PC-3 (cell line): ENCODE results near the gene CYP39A1.

Experiments used
- EZH2 ChIP-seq: fragments of 300-600 bp; sonication (generic); IDR thresholded peaks from one replicate; pipeline ENCODE4 v1.6.1; 2017; ENCODE audit warnings: antibody characterized with exemption, mild to moderate bottlenecking, low read length; ENCODE audit not compliant: unreplicated experiment
- EZH2phosphoT487 ChIP-seq: fragments of 300-600 bp; sonication (generic); IDR thresholded peaks from 2 replicates; pipeline ENCODE4 v1.6.1; 2018; ENCODE audit warnings: mild to moderate bottlenecking, antibody characterized with exemption, low read length, borderline replicate concordance
- TF ChIP-seq, protein P1 (sequence below): fragments of 300-600 bp; sonication (generic); conservative IDR thresholded peaks from 2 replicates; pipeline ENCODE4 v1.5.1; 2017; ENCODE audit warnings: antibody characterized with exemption, low read depth, mild to moderate bottlenecking, low read length

DNA sequence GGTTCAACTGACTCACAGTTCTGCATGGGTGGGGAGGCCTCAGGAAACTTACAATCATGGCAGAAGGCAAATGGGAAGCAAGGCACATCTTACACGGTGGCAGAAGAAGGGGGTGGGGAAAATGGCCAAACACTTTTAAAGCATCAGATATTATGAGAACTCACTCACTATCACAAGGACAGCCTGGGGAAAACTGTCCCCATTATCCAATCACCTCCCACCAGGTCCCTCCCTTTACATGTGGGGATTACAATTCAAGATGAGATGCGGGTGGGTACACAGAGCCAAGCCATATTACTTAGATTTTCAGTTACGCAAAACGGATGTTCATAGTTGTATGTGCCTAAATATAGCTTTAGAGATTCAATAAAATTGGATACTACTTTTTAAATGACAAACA lies 25.6 kb downstream of the CYP39A1 start:
- TF ChIP-seq EZH2, result no peak
- TF ChIP-seq, protein P1, sequence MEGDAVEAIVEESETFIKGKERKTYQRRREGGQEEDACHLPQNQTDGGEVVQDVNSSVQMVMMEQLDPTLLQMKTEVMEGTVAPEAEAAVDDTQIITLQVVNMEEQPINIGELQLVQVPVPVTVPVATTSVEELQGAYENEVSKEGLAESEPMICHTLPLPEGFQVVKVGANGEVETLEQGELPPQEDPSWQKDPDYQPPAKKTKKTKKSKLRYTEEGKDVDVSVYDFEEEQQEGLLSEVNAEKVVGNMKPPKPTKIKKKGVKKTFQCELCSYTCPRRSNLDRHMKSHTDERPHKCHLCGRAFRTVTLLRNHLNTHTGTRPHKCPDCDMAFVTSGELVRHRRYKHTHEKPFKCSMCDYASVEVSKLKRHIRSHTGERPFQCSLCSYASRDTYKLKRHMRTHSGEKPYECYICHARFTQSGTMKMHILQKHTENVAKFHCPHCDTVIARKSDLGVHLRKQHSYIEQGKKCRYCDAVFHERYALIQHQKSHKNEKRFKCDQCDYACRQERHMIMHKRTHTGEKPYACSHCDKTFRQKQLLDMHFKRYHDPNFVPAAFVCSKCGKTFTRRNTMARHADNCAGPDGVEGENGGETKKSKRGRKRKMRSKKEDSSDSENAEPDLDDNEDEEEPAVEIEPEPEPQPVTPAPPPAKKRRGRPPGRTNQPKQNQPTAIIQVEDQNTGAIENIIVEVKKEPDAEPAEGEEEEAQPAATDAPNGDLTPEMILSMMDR, result no peak
- TF ChIP-seq EZH2phosphoT487, result no peak
